ENCODE measurements around the gene TMEM269.
A peak's percentile ranks its signal among the peaks of the same experiment; 100 is the strongest.

TMEM269 gene

GRCh38 chr1:42784946-42785693, at the start of gene TMEM269:
Gene TMEM269 (plus strand): TSS chr1:42784991. CDS start chr1:42789894, 4,903 bp downstream.
- no peak for DNase-seq

DNA sequence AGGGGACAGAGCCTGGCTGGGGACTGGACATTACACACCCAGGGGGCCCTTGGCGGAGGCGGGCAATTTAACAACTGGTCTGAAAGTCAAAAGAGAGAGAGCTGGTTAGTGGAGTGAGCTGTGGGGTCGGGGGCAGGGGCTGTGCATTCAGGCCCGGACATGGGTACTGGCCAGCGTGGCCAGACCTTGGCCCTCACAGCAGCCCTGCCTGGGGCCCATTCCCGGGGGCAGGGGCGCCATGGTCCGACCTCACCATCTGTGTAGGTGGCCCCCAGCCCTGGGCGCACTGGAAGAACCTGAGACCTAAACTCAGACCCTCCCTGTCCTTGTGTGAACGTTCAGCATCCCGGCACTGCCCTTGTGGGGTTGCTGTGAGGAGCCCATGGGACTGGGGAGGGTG, 49.7 kb upstream of the TMEM269 start:
- no peak for DNase-seq

DNA sequence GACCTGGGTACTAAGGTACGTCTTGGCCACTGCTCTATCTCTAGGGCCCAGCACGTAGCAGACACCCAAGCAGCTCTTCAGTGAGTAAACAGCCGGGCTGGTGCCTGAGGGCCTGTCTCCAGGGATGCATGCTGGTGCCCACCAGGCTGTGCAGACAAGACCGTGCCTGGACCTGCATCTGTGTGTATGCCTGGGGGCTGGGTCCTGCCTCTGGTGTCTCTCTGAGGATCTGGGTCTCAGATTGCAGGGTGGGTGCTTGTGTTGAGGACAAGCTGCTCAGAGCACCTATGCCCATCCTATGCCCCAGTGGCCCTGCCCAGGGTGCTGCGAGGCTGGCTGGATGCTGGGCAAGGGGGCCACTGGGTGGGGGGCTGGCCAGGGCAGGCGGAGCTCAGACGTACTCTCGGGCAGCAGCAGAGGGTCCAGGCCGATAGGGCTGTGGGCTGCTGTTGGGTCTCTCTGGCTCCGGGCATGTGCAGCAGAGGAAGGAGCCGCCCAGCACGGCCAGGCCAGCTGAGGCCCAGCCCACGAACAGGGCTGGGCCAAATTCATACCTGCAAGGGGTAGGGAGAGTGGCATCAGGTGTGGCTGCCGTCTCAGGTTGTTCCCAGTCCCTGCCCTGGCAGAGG, 49.2 kb upstream of the TMEM269 start:
- DNase-seq = no peak

DNA sequence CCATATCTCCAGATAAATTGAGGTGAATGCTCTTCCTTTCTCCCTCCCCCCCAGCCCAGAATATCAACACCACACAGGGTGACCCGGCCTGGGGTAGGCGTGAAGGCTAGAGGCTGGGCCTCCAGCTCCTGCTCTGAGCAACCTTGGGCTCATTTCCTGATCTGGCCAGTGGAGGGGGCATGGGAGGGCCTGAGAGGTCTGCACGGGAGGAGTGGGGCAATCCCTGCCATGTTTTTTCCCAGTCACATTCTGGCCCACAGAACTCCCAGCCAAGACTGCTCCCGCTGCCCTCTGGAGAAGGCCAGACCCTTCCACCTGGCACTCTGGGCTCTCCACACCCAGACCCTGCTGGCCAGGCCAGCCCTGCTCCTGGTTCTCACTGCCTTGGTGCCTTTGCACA, 48.6 kb upstream of the TMEM269 start:
- no peak for DNase-seq

DNA sequence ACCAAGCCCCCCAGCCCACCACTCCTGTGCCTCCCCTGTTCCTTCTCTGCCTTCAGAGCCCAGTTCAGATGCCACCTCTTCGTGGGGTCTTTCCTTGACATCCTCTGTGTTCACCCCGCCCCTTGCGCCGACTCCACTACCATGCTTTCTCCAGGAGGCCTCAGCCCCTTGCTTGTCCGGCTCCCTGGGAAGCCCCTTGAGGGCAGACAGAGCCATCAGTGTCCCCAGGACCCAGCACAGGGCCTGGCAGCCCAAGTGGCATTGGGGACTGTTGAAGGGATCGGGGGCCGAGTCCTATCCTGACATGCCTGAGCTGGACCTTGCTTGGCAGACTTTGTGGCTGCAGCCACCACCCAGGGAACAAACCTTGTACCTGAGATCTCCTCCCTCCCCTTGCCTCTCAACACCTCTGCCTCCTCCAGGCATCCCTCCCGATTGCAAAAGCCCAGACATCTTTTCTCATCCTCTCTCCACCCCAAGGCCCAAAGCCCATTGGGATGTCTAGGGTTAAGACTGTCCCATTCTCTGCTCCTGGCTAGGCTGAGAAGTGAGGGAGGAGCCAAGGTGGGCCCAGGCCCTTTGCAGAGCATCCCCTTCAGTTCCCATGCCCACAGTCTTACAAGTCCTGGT, 48.1 kb upstream of the TMEM269 start:
- no peak for DNase-seq

- DNase-seq = no peak
These were observed 47.5 kb upstream of the TMEM269 start for GRCh38 chr1:42737257-42737656.

DNA sequence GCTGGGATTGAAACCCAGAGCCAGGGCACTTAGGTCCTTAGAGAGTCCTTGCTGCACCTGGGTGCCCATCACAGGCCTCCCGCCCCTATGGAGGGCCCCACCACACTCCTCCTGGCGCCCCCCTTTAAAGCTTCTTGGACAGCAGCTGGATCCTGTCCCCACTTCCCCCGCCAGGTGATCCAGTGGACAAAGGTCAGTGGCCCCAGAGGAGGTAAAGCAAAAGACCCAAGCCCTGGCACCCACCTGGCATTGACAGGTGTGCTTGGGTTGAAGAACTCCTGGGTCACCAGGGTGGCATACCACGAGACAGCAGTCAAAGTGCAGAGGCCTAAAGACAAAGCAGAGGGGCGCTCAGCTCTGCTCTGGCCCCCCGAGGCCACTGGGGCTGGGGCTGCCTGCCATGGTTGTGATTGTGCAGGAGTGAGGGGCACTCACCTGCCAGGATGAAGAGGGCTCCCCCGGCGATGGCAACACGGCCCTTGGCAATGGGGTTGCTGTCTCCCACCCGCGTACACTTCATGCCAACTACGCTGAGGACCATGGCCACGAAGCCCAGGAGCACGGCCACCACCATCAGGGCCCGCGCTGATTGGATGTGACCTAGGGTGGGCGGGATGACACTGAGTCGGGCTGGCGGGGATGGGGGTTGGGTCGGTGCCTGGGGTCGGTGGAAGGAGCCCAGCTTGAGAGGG, 46.7 kb upstream of the TMEM269 start:
- DNase-seq = no peak

GRCh38 chr1:42738678-42739226, 46.0 kb upstream of the TMEM269 start:
- no peak for DNase-seq

DNA sequence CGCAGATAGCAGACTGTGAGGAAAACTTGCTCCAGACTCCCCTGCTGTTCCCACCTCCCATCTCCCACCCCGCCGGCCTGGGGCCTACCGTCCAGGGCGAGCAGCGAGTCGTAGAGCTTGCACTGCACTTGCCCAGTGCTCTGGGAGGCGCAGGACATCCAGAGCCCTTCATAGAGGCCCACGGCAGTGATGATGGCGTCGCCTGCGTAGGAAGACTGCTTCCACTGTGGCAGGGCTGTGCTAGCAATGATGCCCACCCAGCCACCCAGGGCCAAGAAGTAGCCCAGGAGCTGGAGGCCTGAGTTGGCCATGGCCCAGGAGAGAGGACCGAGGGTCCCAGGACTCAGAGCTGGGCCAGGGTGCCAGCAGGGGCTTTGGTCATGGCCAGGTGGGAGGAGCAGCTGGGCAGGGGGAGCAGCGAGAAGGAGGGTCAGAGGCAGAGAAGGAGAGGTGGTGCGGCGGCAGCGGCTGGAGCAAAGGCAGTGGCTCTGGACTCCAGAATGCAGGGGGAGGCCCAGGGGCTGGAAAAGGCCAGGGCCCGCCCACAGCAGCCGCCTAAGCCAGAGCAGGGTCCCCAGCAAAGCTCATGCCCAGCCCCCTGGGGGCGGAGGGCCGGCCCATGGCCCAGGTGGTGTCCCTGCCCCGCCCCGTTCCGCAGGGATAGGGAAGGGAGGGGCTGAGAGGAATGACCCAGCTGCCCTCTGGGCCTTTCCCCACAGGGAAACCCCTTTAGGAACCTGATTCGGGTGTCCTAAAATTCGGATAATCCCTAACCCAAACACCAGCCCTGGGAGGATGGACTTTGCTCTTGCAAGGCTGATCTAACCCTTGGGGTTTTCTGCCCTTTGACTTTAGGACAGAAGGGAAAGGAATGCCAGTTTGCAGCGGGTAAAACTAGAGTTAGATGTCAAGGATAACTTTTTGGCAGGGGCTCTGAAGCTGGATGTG, 44.8 kb upstream of the TMEM269 start, which contains the start of gene CLDN19:
Gene CLDN19, minus strand, starts transcription at position 484 of the 948 bp plus-strand sequence. Its CDS starts 173 bp downstream, at position 311.
- no peak for DNase-seq

GRCh38 chr1:42740851-42741580, 43.8 kb upstream of the TMEM269 start:
- DNase-seq = no peak

DNA sequence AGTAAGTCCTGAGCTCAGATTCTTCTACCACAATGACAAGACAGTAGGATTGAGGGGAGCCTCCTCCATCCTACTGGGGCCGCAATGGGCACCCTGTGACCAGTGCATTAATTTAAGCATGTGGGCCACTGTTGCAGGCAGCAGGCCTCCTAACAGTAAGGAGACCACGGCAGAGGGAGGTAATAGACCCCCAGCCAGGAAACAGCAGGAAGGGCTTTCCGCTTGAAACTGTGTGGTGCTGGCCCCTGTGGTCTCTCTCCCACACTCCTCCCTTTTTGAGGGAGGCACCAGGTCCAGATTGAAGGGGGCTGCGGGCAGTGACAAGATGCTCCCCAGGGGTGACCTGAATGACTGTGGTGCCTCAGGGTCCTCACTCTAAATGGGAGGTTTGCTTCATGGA, 43.1 kb upstream of the TMEM269 start:
- no peak for DNase-seq

GRCh38 chr1:42742141-42742540, 42.6 kb upstream of the TMEM269 start:
- DNase-seq = no peak

DNA sequence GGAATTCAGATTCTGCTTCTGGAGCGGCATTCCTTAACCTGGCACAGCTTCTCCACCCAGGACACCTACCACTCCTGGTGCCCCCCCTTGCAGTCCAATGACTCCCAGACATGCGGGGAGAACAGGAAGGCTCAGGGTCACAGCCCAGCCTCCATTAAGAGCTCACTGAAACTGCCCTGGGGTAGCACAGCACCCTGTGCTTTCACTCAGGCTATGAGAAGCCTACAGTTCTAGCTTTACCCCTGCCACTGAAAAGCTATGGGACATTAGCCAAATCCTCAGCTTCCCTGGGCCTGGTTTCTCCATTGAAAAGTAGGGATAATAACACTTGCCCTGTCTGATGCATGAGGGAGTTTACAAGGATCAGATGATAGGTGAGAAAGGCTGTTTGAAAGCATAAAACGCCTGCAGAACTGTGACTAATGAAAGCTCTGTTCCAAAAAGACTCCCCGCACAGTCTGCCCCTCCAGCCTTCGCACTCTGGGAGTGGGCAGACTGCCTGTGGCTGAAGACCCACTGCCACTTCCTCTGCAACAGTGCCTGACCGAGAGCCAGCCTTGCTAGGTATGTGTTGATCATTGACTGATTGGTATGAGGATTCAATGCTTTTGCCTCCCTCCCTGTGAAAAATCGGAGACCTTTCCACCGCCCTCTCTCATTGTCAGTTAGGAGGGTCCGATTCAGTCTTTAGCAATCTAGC, 42.0 kb upstream of the TMEM269 start:
- DNase-seq = no peak

GRCh38 chr1:42743317-42744147, 41.3 kb upstream of the TMEM269 start:
- DNase-seq = no peak

- no peak for DNase-seq
These were observed 40.7 kb upstream of the TMEM269 start for GRCh38 chr1:42744148-42744413.

DNA sequence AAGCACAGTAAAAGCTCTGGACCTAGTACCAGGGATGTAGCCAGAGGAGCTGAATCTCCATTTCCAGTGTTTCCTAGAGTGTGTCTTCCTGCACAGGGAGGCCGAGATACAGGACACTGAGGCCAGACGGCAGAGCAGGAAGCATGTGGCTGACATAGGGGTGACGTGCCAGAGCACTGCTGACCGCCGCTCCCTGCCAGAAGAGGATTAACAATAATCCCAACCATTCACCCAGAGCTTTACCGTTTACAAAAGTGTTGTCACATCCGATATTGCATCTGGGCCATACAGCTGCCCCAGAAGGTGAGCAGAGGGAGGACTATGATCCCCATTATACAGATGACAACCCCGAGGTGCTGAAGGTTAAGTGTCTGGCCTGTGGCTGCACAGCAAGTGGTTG, 38.9 kb upstream of the TMEM269 start:
- DNase-seq = no peak

DNA sequence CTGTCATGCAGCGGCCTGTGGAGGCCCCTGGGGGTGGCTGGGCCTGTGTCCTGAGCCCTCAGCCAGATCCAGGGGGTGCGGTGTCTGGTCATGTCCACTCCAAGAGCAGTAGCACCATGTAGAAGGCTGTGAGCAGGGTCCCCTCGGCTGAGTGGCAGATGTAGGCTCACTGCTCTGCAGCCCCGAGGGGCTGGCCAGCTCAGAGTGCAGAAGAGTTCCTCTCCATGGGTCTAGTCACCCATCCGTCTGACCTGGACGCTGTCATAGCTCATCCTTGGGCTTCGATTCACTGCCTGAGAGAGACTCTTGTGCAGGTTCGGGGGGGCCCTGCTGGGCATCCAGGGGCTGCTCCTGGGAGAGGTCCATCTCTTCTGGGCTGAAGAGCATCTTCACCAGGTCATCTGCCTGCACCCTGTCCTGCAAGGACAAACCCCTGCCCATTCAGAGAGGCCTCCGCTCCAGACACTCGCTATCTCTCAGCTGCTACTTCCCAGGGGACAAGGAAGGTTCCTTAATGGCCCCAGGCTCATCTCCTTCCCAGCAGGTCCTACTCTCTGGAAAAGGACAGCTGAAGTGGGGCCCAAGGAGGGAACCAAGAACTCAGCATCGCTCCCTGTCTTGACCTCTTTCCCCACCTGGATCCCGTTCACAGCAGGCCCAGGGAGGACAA, 38.2 kb upstream of the TMEM269 start:
- DNase-seq = no peak

- DNase-seq = peak in 1 of 2 experiments; percentile 1
These were observed 37.7 kb upstream of the TMEM269 start for GRCh38 chr1:42747125-42747524.

DNA sequence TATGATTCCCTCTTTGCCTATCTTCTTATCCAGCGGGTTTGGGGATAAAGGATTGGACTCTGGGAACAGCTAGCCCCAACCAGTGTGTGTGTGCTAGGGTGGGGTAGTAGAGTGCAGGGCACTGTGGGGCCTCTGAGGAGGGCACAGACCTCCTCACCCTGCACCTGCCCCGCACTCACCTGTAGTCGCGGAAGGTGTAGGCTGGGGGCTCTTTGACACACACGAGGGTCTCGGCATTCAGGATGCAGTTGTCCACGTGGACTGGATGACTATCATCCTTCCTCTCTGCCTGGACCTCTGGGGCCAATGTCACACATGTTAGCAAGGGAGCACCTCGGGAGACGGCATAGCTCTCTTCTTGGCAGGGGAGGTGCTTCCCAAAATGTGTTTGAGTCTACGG, 36.8 kb upstream of the TMEM269 start:
- DNase-seq = no peak

Measured in NCI-H187 (cell line).